Osteoblast (primary cell): Measurements from ENCODE around the gene CWC22. TPM values are rescaled to one million over a fixed set of nuclear protein-coding genes. Genes with fewer than 3 reads are reported as not detected.

Experiments
- DNase-seq: peaks from one replicate; pipeline ENCODE4 v3.0.0; 2011; ENCODE audit warnings: low spot score, mixed read lengths; ENCODE audit not compliant: insufficient read length; ENCODE audit errors: missing footprints
- H2AFZ ChIP-seq: 2 replicates; pipeline ENCODE4 v1.6.0; 2011; ENCODE audit warnings: mild to moderate bottlenecking, low read length
- H3K27ac ChIP-seq: 2 replicates; pipeline ENCODE4 v1.5.1; 2011; ENCODE audit warnings: mild to moderate bottlenecking, low read depth, low read length, moderate library complexity
- H3K27me3 ChIP-seq: 2 replicates; pipeline ENCODE4 v1.6.0; 2012; ENCODE audit warnings: mild to moderate bottlenecking, control low read depth, inconsistent platforms, low read length, moderate library complexity; ENCODE audit not compliant: insufficient read depth
- H3K36me3 ChIP-seq: 2 replicates; pipeline ENCODE4 v1.5.1; 2011; ENCODE audit warnings: mild to moderate bottlenecking, low read length, control low read depth, moderate library complexity; ENCODE audit not compliant: insufficient read depth
- H3K4me1 ChIP-seq: 2 replicates; pipeline ENCODE4 v1.5.1; 2011; ENCODE audit warnings: mild to moderate bottlenecking, low read length, control low read depth, moderate library complexity; ENCODE audit not compliant: insufficient read depth
- H3K4me2 ChIP-seq: 2 replicates; pipeline ENCODE4 v1.6.0; 2011; ENCODE audit warnings: mild to moderate bottlenecking, low read length; ENCODE audit not compliant: insufficient read depth
- H3K4me3 ChIP-seq: fragments of 200-600 bp; sonication (generic); 3 replicates; pipeline ENCODE4 v1.5.1; 2012; ENCODE audit warnings: mild to moderate bottlenecking, low read length, inconsistent platforms; ENCODE audit not compliant: insufficient read depth
- H3K79me2 ChIP-seq: 2 replicates; pipeline ENCODE4 v1.6.0; 2012; ENCODE audit warnings: mild to moderate bottlenecking, low read length, control low read depth, inconsistent platforms; ENCODE audit not compliant: insufficient read depth
- H3K9me3 ChIP-seq: 2 replicates; pipeline ENCODE4 v1.5.1; 2011; ENCODE audit warnings: low read depth, low read length, control low read depth
- H4K20me1 ChIP-seq: 2 replicates; pipeline ENCODE4 v1.6.0; 2012; ENCODE audit warnings: mild to moderate bottlenecking, low read length, control low read depth; ENCODE audit not compliant: insufficient read depth
- CTCF ChIP-seq: IDR thresholded peaks from 2 replicates; pipeline ENCODE4 v1.5.1; 2011; ENCODE audit warnings: mild to moderate bottlenecking, low read depth, low read length, moderate library complexity; ENCODE audit errors: extremely low read depth
- total RNA-seq: library from RNA; depleted of rRNA; stranded (reverse); fragments of >200 nt; gene quantifications from 2 replicates; pipeline ENCODE4 v1.2.3, GENCODE V29; 2012

The CWC22 gene
- total RNA-seq, 1 donor, result 15.2 TPM

- DNase-seq, result no peak
- peaks cover 10% of the 10 kb centered on the region for H4K20me1 ChIP-seq
- no peak overlapping the region for H3K27ac ChIP-seq
- H3K4me3 ChIP-seq, result no peak overlapping the region
- H3K36me3 ChIP-seq, result peaks cover 17% of the 10 kb centered on the region
- H3K4me1 ChIP-seq, result no peaks in the 10 kb centered on the region
- TF ChIP-seq CTCF, result no peak
- peaks cover 22% of the 10 kb centered on the region for H3K79me2 ChIP-seq
- no peak overlapping the region for H2AFZ ChIP-seq
- no peaks in the 10 kb centered on the region for H3K27me3 ChIP-seq
- H3K9me3 ChIP-seq, result no peaks in the 10 kb centered on the region
- H3K4me2 ChIP-seq, result no peak overlapping the region
Measured at GRCh38 chr2:179990676-179991317, 16.3 kb downstream of the CWC22 start.

GRCh38 chr2:179987916-179988315, 19.2 kb downstream of the CWC22 start:
- Histone ChIP-seq H2AFZ (no peak overlapping the region), H3K4me1 (no peaks in the 10 kb centered on the region), H4K20me1 (peaks cover 8% of the 10 kb centered on the region), H3K36me3 (peaks cover 14% of the 10 kb centered on the region), H3K4me2 (no peak overlapping the region), H3K27me3 (no peaks in the 10 kb centered on the region), H3K4me3 (no peak overlapping the region), H3K9me3 (no peaks in the 10 kb centered on the region), H3K79me2 (peaks cover 9% of the 10 kb centered on the region), H3K27ac (no peak overlapping the region)
- no peak for DNase-seq
- no peak for TF ChIP-seq CTCF

GRCh38 chr2:179985163-179985820, 21.8 kb downstream of the CWC22 start:
- H3K4me2 ChIP-seq, result no peak overlapping the region
- no peak overlapping the region for H2AFZ ChIP-seq
- no peak overlapping the region for H3K4me3 ChIP-seq
- peaks cover 9% of the 10 kb centered on the region for H3K36me3 ChIP-seq
- H3K9me3 ChIP-seq, result no peaks in the 10 kb centered on the region
- H3K79me2 ChIP-seq, result no peaks in the 10 kb centered on the region
- peaks cover 12% of the 10 kb centered on the region for H3K4me1 ChIP-seq
- no peak overlapping the region for H3K27ac ChIP-seq
- TF ChIP-seq CTCF, result no peak
- no peaks in the 10 kb centered on the region for H3K27me3 ChIP-seq
- DNase-seq, result no peak
- H4K20me1 ChIP-seq, result no peaks in the 10 kb centered on the region

- peaks cover 12% of the 10 kb centered on the region for H3K4me1 ChIP-seq
- H3K4me2 ChIP-seq, result no peak overlapping the region
- no peaks in the 10 kb centered on the region for H3K79me2 ChIP-seq
- no peak for TF ChIP-seq CTCF
- no peaks in the 10 kb centered on the region for H3K27me3 ChIP-seq
- no peak overlapping the region for H3K27ac ChIP-seq
- no peak overlapping the region for H3K4me3 ChIP-seq
- no peaks in the 10 kb centered on the region for H3K9me3 ChIP-seq
- H2AFZ ChIP-seq, result no peak overlapping the region
- no peaks in the 10 kb centered on the region for H4K20me1 ChIP-seq
- no peak for DNase-seq
- peaks cover 15% of the 10 kb centered on the region for H3K36me3 ChIP-seq
Measured at GRCh38 chr2:179983250-179983932, 23.7 kb downstream of the CWC22 start.
